ENCODE data around the gene CST2.
A peak's percentile ranks its signal among the peaks of the same experiment; 100 is the strongest.
"Not testable (repeated sequence)": the region's sequence is repeated elsewhere in the genome, so short reads cannot be mapped to it uniquely, and the experiment has no call there.

The CST2 gene

GRCh38 chr20:23800865-23801264 lies 25.7 kb downstream of the CST2 start:
- DNase-seq = no peak

GRCh38 chr20:23799216-23799847 lies 27.2 kb downstream of the CST2 start:
- DNase-seq = peak; percentile 44

GRCh38 chr20:23795526-23795925 lies 31.0 kb downstream of the CST2 start:
- DNase-seq = no peak

GRCh38 chr20:23794841-23795240 lies 31.7 kb downstream of the CST2 start:
- no peak for DNase-seq

- DNase-seq = no peak
These were observed 32.5 kb downstream of the CST2 start for GRCh38 chr20:23794065-23794464.

GRCh38 chr20:23783447-23783846 lies 43.1 kb downstream of the CST2 start:
- no peak for DNase-seq

GRCh38 chr20:23782366-23782983 lies 44.1 kb downstream of the CST2 start:
- DNase-seq = no peak

GRCh38 chr20:23778676-23779075 lies 47.9 kb downstream of the CST2 start:
- not testable (repeated sequence) for DNase-seq

- DNase-seq = not testable (repeated sequence)
These were observed 49.1 kb downstream of the CST2 start for GRCh38 chr20:23777380-23777779.

GRCh38 chr20:23776067-23776771 lies 50.3 kb downstream of the CST2 start:
- no peak for DNase-seq

GRCh38 chr20:23774081-23774480 lies 52.4 kb downstream of the CST2 start:
- no peak for DNase-seq
